ELF-1 (cell line): Measurements from ENCODE around the gene CALML3.
A peak's percentile ranks its signal among the peaks of the same experiment; 100 is the strongest.
"Not testable (repeated sequence)": the region's sequence is repeated elsewhere in the genome, so short reads cannot be mapped to it uniquely, and the experiment has no call there.

Experiments
- DNase-seq: peaks from one replicate; pipeline ENCODE4 v3.0.0-alpha.2; 2016; ENCODE audit warnings: low read depth, low spot score

Gene CALML3

DNA sequence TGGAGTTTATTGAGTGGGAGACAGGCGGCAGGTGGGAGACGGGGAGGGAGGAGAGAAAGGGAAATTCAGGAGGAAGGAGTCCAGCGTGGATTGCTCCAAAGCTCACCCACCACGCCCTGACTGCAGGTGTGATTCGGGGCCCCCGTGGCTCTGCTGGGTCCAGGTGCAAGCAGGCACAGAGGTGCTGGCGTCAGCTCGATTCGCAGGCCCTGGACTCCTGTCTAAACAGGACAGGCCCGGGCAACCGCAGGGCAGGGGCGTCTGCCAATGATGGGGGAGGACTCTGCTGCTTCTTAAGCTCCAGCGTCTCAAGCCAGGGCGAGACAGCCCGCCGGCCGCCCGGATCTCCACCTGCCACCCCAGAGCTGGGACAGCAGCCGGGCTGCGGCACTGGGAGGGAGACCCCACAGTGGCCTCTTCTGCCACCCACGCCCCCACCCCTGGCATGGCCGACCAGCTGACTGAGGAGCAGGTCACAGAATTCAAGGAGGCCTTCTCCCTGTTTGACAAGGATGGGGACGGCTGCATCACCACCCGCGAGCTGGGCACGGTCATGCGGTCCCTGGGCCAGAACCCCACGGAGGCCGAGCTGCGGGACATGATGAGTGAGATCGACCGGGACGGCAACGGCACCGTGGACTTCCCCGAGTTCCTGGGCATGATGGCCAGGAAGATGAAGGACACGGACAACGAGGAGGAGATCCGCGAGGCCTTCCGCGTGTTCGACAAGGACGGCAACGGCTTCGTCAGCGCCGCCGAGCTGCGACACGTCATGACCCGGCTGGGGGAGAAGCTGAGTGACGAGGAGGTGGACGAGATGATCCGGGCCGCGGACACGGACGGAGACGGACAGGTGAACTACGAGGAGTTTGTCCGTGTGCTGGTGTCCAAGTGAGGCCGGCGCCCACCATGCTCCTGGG lies at the start of gene CALML3:
CALML3 (plus strand) TSS at position 321 of the 920 bp plus-strand sequence; CDS start at position 446, 125 bp downstream.
- no peak for DNase-seq

DNA sequence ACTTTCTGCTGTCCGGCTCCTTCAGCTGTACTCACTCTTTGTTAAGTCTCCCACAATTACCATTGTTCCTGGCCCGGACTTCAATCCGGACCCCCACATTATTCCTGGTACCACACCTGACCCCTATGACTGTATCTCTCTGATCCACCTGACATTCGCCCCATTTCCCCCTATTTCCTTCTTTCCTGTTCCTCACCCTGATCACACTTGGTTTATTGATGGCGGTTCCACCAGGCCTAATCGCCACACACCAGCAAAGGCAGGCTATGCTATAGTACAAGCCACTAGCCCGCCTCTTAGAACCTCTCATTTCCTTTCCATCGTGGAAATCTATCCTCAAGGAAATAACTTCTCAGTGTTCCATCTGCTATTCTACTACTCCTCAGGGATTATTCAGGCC lies 49.7 kb upstream of the CALML3 start:
- DNase-seq, result not testable (repeated sequence)

DNA sequence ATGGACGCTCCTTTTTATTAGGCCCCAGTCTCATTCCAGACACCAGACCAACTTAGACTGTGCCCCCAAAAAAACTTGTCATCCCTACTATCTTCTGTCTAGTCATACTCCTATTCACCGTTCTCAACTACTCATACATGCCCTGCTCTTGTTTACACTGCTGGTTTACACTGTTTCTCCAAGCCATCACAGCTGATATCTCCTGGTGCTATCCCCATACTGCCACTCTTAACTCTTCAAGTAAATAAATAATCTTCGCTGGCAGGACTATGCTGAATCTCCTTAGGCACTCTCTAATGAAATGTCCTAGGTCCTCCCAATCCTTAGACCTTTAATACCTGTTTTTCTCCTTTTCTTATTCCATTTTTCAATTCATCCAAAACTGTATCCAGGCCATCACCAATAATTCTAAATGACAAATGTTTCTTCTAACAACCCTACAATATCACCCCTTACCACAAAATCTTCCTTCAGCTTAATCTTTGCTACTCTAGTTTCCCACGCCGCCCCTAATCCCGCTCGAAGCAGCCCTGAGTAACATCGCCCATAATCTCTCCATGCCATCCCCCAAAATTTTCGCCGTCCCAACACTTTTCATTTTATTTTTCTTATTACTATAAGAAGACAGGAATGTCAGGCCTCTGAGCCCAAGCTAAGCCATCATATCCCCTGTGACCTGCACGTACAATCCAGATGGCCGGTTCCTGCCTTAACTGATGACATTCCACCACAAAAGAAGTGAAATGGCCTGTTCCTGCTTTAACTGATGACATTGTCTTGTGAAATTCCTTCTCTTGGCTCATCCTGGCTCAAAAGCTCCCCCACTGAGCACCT lies 48.6 kb upstream of the CALML3 start:
- DNase-seq, result not testable (repeated sequence)

DNA sequence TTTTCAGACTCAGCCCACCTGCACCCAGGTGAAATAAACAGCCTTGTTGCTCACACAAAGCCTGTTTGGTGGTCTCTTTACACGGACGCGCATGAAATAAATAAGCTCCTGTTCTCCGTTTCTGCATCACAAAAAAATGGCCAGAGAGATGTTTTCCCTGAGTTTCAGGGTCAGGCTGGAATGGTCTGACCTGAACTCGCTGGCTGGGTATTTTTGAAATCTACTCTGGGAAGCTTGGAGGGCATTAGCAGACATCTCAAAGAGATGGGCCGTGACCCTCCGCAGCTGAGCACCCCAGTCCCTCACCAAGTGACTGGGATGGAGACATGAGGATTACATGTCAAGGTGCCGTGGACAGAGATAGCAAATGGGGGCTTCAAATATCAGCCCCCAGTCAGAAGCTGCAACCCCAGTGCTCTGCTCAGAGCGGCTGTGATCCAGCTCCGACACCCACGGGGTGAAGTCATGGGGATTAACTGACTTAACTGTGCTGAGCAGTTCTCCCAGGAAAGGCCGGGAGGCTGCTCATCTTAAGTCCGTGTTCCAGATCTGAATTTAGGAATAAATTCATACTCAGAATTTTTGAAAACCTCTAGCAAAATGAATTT lies 47.7 kb upstream of the CALML3 start:
- DNase-seq, result no peak

GRCh38 chr10:5477948-5478693 lies 46.6 kb upstream of the CALML3 start:
- no peak for DNase-seq

DNA sequence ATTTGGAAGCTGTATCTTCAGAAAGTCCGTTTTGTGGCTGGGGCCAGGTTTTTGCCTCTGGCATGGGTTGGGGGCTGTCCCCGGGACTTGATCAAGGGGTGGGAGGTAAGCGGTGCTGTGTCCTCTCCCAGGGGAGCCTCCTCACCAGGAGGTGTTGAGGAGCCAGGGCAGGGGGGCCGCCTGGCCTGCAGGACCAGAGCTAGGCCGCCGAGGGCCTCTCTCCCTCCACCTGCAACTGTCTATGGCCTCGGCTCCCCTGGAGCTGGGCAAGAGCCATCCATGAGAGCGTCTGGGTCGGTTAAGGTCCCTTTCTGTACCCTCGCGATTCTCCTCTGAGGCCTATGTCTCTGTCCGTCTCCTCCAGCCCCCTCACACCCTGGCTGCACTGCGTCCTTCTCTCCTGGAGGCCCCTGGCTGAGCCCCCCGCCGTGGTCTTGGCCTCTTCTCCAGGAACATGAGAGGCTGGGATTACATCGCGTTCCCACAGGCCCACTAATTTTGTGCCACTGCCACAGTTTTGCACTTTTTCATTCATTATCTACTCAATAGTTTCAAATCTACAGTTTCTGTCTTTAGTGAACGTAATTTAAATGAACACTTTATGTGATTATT lies 46.0 kb upstream of the CALML3 start:
- DNase-seq, result no peak

GRCh38 chr10:5479481-5480161 lies 45.1 kb upstream of the CALML3 start:
- DNase-seq, result no peak

DNA sequence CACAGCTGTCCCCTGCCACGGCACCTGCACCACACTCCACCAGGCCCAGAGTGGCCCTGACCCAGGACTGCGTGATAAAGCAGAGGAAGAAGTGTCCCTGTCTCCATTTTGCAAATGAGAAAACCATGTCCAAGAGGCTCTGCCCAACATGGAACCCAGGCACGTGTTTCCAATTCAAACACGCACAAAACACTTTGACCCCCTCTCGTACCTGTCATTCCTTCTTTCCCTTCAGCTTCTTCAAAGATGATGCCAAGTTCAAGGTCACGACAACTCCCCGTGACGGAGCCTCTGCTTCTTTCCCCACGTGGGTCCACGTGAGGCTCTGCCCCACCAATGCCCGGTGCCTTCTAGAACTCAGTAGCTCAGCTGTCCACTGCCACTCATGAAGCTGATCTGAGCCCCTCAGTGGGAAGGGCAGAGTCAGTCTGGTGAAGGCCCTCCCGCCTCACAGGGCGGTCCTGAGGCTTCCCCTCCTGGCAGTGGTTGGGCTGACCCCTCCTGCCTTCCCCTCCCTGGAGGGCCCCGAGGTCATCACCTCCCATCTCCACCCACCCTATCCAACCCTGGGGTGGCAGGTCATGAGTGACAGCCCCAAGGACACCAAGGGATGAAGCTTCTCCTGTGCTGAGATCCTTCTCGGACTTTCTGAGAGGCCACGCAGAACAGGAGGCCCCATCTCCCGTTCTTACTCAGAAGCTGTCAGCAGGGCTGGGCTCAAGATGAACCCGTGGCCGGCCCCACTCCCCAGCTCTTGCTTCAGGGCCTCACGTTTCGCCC lies 44.4 kb upstream of the CALML3 start:
- DNase-seq, result no peak

GRCh38 chr10:5481121-5481520 lies 43.6 kb upstream of the CALML3 start:
- DNase-seq, result no peak

DNA sequence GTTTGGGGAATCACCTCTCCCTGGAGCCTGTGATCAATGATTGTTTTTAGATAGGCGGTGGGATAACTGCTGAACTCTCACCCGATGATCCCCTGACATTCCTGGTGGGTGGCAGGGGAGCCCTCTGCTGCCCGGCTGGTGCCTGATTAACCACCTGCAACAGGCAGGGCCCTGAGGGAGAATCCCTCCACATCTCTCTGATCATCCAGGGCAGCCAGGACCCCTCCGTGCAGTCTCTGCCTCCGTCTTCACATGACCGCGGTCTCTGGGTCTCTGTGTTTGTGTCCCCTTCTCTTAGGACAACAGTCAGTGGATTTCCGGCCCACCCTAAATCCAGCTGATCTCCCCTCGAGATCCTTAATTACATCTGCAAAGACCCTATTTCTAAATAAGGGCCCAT lies 42.7 kb upstream of the CALML3 start:
- no peak for DNase-seq

DNA sequence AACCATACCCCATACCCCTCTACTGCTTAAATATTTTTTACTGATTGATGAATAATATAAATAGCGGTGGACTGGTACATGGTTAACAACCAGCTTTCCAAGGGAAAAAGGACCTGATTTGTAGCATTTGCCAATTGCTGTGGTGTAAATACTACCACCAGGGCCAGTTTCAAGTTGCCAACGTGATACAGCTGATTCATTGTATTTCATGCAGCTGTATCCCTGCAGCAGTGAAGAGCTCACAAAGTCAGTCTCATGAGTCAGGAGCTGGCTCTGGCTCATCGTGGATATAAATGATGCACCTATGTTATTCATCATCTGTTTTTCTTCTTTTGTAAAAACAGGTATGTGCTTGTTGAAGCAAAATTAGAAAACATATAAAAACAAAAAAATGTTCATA lies 40.6 kb upstream of the CALML3 start:
- DNase-seq, result no peak

DNA sequence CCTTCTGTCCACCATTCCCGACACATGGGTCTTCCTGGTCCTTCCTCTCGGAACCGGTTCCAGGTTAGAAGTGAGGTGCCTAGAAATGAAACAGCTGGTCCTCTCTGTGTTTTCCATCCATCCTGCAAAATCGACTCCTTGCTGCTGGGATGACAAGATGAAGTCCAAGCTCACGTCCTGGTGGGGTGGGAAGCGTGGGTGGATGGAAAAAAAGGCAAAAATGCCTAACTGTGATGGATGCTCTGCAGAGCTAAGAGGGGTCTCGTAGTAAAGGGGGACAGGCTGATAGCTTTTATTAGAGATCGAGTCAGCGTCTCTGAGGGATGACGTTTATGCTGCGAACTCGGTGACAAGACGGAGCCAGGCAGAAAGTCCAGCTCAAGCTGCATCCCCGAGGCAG lies 39.5 kb upstream of the CALML3 start:
- DNase-seq, result no peak

- no peak for DNase-seq
Observed at GRCh38 chr10:5485948-5486852, 38.6 kb upstream of the CALML3 start.

- DNase-seq, result no peak
Observed at GRCh38 chr10:5486853-5487235, 37.9 kb upstream of the CALML3 start.

DNA sequence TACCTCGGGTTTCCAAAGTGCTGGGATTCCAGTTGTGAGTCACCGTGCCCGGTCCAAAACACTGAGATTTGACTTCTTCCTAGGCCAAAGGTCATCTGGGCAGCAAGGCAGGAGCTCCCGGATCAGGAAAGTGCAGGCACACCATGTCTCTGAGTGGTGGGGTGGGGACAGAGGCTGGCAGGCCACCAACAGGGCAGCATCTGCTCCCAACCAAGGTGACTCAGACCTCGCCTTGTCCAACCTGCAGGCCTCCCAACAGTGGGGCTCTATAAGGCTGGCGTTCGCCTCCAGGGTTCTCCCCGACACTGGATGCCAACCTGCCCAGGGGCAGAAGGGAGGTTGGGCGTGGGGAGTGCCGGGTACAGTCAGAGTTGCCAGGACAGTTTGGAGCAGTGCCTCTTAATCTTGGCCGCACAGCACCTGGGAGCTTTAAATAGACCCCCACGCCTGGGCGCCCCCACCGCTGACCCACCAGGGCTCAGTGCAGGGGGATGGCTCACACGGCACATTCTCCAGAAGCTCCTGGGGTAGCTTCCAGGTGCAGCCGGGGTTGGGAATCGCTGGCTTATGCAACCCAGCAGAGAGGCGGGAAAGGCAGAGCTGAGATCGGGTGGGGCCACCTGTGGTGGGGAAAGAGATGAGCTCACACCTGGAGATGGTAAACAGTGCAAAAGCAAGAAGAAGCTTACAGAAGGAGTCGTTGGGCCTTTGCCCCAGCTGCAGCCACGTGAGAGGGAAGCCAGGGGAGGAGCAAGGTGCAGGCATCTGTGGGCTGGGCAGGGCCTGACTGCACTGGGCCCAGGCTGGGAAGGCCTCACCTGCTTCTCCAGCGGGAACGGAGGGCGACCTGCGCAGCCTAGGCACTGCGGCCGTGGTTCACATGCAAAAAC lies 36.2 kb upstream of the CALML3 start:
- DNase-seq, result peak; percentile 67

DNA sequence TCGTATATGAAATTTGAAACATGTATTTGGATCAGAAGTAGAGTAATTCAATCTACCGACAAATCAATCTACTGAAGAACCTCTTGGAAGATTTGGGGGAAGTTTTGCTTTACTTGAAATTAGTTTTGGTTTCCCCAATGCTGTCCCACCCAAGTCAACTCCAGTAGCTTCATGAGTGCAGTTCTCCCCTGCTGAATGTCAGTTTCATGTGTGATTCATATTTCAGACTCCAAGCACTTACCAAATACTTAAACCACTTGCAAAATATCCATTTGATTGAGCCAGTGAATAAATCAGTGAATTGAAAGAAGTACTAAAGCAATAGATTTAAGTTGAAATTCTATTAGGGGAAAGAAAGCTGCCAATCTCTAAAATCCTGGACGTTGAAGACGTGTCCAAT lies 34.7 kb upstream of the CALML3 start:
- no peak for DNase-seq

DNA sequence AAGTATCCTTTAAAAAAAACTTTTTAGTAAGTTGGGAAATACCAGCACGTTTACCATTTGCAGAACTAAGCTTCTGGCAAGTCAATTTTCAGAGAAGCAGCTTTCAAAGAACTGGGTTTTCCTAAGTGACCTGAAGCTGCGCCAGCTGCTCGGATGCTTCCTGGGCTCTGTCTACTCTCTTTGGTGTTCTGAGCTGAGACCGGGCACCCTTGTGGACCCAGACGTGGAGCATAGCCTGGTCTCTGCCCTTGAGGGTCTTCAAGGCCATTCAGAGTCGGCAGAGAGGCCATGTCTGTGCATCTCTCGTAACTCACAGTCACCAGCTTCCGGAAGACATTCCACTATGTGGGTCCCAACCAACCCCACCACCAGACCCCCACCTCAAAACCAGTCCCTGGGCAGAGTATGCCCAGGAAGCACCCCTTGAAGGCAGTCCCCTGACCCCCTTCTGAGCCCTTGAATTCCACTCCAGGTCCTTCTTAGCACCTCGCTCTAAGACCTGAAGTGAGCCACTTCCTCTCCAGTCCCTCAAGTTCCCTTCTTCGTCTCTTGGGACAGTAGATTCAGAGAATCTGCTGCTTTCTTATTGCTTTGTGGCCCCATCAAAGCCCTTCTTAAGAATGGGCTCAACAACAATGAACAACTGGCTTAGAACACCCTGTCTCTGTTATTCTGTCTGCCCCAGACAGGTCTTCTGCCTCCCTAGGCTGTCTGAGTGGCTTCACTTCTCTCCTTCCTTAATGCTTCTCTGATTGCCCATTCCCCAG lies 33.9 kb upstream of the CALML3 start:
- no peak for DNase-seq
